ENCODE results near the gene NUDT5. TPM values are rescaled to one million over a fixed set of nuclear protein-coding genes. Genes with fewer than 3 reads are reported as not detected.

NUDT5 gene
- total RNA-seq, 1 experiment from 2014 or later, result 117 TPM

- Histone ChIP-seq H3K9ac (ENCODE audit: extremely low read depth, insufficient read length, low read length) (no peak overlapping the region), H3K18ac (ENCODE audit: insufficient read length, low read depth, low read length) (no peak overlapping the region), H3K27me3 (ENCODE audit: insufficient read depth, low read length) (no peaks in the 10 kb centered on the region), H3K4me2 (ENCODE audit: insufficient read depth, insufficient read length, low read length) (no peak overlapping the region), H2BK5ac (ENCODE audit: insufficient read length, low read length) (no peak overlapping the region), H3K23me2 (ENCODE audit: insufficient read length, low read depth, low read length, poor library complexity, severe bottlenecking) (no peaks in the 10 kb centered on the region), H3K23ac (ENCODE audit: insufficient read length, low read depth, low read length) (no peak overlapping the region), H2AK5ac (ENCODE audit: insufficient read length, low read length) (no peak overlapping the region), H3K27ac (ENCODE audit: insufficient read length, low read depth, low read length) (no peak overlapping the region), H3K14ac (ENCODE audit: insufficient read depth, low read length) (no peak overlapping the region), H2BK20ac (ENCODE audit: low read depth, low read length, poor library complexity, severe bottlenecking) (no peak overlapping the region), H4K91ac (ENCODE audit: insufficient read length, low read depth, low read length) (no peak overlapping the region), H3T11ph (ENCODE audit: low read length) (no peak overlapping the region), H2BK12ac (ENCODE audit: insufficient read length, low read depth, low read length) (no peak overlapping the region), H3K56ac (ENCODE audit: insufficient read length, low read depth, low read length) (no peak overlapping the region), H2AFZ (ENCODE audit: low read length) (no peak overlapping the region), H3K4ac (ENCODE audit: low read depth, low read length) (no peak overlapping the region), H3K79me1 (ENCODE audit: insufficient read depth, low read depth, low read length, poor library complexity, severe bottlenecking) (no peaks in the 10 kb centered on the region), H3K79me2 (ENCODE audit: insufficient read depth, low read length) (no peaks in the 10 kb centered on the region), H4K20me1 (ENCODE audit: control insufficient read depth, insufficient read depth, insufficient read length) (no peaks in the 10 kb centered on the region), H2BK15ac (ENCODE audit: low read depth, low read length) (no peak overlapping the region), H4K8ac (replicated peaks; ENCODE audit: insufficient read length, low read depth, low read length) (no peak overlapping the region), H3K4me1 (ENCODE audit: insufficient read depth, low read length) (no peaks in the 10 kb centered on the region), H4K5ac (ENCODE audit: insufficient read length, low read depth, low read length) (no peak overlapping the region), H3K9me3 (ENCODE audit: control insufficient read depth, low read depth, low read length) (no peaks in the 10 kb centered on the region), H2BK120ac (ENCODE audit: low read depth, low read length, poor library complexity, severe bottlenecking) (no peak overlapping the region)
- Mint-ChIP-seq H3K4me1 (no peaks in the 10 kb centered on the region), H3K4me3 (no peak overlapping the region), H3K27ac (no peak overlapping the region), H3K36me3 (ENCODE audit: insufficient read depth in 1 of 3, low read depth in 3 of 3) (peaks cover 15 to 46% (median 39%) of the 10 kb centered on the region in 3 experiments; a peak in 6 of 7 replicates), H3K27me3 (ENCODE audit: low read depth) (no peaks in the 10 kb centered on the region), H3K9me3 (no peaks in the 10 kb centered on the region)
- no CpG with 5 or more reads among the region's 1 CpG for WGBS (ENCODE audit: extremely low coverage, insufficient read length, low lambda C conversion rate)
- no peak for DNase-seq
- no peak for TF ChIP-seq CTCF (conservative IDR thresholded peaks at IDR 0.05)
Observed at GRCh38 chr10:12140038-12140437, 55.7 kb downstream of the NUDT5 start.

All from H9 (cell line).